GM12874 (cell line): Measurements from ENCODE around the gene HCLS1.

Experiments used
- TF ChIP-seq, protein P1 (sequence below): IDR thresholded peaks from 2 replicates; pipeline ENCODE4 v1.5.1; 2011; ENCODE audit warnings: low read depth, mild to moderate bottlenecking, control low read depth, low read length, moderate library complexity; ENCODE audit not compliant: insufficient read depth

Gene HCLS1

DNA sequence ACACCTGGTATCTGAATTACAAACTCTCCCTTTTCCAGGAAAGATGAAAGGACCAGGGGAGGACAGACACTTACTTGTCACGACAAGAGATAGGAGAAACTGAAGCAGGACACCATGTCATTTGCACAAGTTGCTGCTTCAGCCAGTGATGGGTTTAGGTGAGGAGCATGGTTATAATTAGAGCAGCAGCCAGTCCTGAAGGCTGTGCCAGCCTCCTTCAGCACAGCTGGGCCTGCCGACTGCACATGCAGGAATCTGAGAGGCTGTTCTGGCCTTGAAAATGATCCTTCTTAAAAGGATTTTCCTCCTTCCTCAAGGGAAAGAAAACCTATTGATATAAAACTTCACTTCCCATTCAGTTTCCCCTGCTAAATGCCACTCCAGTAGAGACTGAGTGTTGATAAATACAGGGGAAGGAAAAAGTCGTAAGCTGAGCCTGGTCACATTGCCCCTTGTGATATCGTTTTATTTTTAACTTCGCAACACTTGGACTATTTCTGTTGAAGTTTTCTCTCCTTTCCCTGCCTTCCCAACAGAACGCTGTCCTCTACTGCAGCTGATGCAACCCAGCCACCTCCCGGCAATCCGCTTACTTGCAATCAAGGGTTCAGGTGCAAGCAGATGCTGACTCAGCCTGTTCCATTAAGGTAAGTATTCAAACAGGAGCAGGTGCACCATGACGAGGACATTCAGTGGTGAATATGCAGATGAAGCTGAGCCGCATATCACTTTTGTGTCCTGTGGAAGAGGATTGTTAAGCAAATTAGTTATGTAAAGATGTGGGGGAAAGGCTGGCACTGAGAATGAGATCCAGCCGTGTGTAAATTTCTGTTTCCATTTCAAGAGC lies 67.6 kb downstream of the HCLS1 start, which contains the start of gene FBXO40:
FBXO40 (plus strand) TSS at position 524 of the 847 bp plus-strand sequence. CDS start 27,197 bp downstream, outside the sequence.
- TF ChIP-seq, protein P1, sequence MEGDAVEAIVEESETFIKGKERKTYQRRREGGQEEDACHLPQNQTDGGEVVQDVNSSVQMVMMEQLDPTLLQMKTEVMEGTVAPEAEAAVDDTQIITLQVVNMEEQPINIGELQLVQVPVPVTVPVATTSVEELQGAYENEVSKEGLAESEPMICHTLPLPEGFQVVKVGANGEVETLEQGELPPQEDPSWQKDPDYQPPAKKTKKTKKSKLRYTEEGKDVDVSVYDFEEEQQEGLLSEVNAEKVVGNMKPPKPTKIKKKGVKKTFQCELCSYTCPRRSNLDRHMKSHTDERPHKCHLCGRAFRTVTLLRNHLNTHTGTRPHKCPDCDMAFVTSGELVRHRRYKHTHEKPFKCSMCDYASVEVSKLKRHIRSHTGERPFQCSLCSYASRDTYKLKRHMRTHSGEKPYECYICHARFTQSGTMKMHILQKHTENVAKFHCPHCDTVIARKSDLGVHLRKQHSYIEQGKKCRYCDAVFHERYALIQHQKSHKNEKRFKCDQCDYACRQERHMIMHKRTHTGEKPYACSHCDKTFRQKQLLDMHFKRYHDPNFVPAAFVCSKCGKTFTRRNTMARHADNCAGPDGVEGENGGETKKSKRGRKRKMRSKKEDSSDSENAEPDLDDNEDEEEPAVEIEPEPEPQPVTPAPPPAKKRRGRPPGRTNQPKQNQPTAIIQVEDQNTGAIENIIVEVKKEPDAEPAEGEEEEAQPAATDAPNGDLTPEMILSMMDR: no peak

DNA sequence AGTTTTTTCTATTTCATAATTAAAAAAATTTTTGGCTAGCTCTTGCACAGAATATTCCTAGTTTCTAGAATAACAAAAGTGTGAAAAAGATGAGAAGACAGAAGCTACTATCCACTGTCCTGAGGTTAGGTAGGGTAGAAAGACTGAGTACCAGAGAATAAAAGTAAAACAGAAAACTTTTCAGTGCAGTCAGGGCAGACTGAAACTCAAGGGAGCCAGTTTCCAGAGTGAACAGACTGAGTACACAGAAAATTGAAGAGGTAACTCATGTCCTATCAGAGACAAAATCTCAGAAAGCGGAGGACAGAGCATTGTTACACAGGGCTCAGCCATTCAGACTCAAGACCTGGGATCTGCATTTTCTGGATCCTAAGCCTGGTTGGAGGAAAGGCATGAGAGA lies 76.3 kb downstream of the HCLS1 start:
- TF ChIP-seq, protein P1: no peak

DNA sequence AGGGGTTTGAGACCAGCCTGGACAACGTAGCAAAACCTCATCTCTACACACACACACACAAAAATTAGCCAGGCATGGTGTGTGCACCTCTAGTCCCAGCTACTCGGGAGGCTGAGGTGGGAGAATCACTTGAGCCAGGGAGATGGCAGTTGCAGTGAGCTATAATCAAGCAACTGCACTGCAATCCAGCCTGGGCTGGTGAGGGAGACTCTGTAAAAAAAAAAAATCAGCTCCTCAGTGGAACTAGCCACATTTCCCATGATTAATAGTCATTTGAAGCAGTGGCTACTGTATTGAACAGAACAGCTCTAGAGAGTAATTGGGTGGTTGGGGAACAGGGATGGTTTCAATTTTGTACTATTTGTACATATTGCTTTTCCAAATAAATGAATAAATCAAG lies 79.0 kb downstream of the HCLS1 start:
- TF ChIP-seq, protein P1: no peak
